NAMALWA (cell line): ENCODE data around the gene ECT2L.
"Not testable (repeated sequence)": the region's sequence is repeated elsewhere in the genome, so short reads cannot be mapped to it uniquely, and the experiment has no call there.

Experiments
- DNase-seq: peaks from one replicate; pipeline ENCODE4 v3.0.0-alpha.2; 2015; ENCODE audit warnings: low spot score

ECT2L gene

DNA sequence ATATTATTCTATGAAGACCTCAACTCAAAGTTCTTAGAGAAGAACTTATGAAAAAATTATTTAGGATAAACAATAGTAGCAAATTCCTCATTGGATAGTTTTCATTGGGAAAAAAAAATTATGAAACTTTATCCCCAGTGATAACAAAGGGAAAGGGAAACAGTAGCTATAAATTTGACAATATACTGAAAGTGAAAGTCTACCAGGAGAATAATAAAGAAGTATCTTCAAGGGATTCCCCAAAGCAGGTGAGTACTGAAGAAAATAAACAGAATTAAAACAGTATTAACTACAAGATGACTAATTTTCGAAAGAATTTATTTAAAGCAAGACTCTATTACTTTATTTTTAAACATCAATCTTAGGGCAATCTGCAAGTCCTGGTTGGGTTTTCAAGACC, 135.8 kb downstream of the ECT2L start:
- no peak for DNase-seq

- DNase-seq = not testable (repeated sequence)
Observed at GRCh38 chr6:138936873-138937272, 141.0 kb downstream of the ECT2L start.

- DNase-seq = no peak
Observed at GRCh38 chr6:138943089-138943625, 147.3 kb downstream of the ECT2L start.

DNA sequence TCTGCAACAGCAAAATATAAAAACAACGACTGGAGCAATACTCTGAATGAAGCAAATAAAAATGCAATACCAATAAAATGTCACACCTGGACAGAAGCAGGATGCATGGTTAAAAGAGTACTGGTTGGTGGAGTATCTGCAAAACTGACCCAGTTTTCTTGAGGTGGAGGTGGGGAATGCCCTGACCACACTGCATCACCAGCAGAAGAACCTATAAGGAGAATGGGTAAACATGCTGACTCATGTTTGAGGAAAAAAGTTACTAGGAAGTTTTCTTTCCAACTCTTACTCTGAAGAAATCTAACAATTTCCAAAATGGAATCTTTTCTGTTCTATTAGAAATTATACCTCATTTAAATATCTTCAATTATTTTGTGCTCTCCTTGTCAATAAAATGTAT, 148.5 kb downstream of the ECT2L start:
- no peak for DNase-seq

DNA sequence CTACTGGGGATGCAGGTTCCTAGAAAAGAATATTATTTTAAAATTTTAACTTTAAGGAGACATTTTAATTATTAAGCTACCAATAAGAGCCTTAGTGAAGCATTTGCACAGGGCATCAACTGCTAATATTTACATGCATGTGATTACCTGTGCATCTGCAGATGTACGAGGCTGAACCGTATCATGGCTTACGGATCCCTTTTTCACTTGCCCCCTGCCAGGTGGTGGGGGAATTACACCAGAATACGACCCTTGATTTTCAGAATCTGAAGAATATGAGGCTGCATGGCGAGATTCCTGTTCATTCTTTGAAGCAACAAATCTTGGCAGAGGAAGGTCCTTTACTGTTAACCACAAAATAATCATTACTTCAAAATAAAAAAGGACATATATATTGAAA, 149.5 kb downstream of the ECT2L start:
- peak; percentile 39 for DNase-seq

- no peak for DNase-seq
Observed at GRCh38 chr6:138948004-138948403, 152.1 kb downstream of the ECT2L start.

DNA sequence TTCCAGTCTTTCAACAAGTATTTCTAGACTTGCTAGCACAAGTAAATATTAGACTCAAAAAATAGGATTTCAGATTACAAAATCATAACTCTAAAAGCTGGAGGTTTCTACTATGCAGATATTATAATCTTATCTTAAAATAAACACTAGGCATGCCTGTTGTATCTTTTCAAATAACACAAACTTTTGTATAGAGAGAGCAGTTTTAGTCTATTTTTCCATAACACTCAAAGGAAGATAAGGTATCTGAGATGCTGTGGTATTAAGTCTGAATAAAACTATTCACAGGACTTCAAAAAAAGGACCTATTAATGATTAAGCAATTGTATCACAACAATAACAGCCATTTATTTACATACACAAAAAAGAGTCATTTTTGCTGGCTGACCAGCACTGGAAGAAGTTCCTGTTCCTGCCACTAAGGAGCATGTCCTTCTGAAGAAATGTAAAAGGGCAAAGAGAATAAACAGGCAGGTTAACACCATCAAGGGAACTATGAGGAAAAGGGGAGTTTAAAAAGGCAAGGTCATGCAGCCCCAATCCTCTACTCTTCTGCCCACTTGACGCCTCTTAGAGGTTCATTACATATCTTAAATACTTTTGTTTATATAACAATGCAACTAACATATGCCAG, 152.8 kb downstream of the ECT2L start:
- DNase-seq = no peak

GRCh38 chr6:138953451-138953850, 157.6 kb downstream of the ECT2L start:
- DNase-seq = peak; percentile 33
